WTC11 (cell line): Measurements from ENCODE around the gene LRRC66. TPM values are rescaled to one million over a fixed set of nuclear protein-coding genes. Genes with fewer than 3 reads are reported as not detected.
A peak's percentile ranks its signal among the peaks of the same experiment; 100 is the strongest.

Experiments used
- ATAC-seq: fragments of 200-7000 bp; cut with Tn5 transposase; 2 replicates; pipeline ENCODE4 v1.10.0; 2021; ENCODE audit warnings: mild to moderate bottlenecking, moderate library complexity
- CTCF ChIA-PET: fragments of 300-600 bp; sonication (Branson Sonifier 250); formaldehyde crosslinking; loops from one replicate; lab custom pipeline; 2021; ENCODE audit warnings: antibody characterized with exemption; lab: Charles Lee
- POLR2A ChIA-PET: fragments of 350-600 bp; sonication (Branson Sonifier 250); formaldehyde crosslinking; loops from one replicate; lab custom pipeline; 2021; ENCODE audit warnings: antibody characterized with exemption; lab: Charles Lee
- DNase-seq: peaks from one replicate; pipeline ENCODE4 v3.0.0; 2021; ENCODE audit warnings: low spot score
- H3K27ac Mint-ChIP-seq: 2 replicates; pipeline ENCODE4 v1.8.0; 2021; ENCODE audit warnings: mixed read lengths
- H3K27me3 Mint-ChIP-seq: 2 replicates; pipeline ENCODE4 v1.8.0; 2021; ENCODE audit warnings: low read depth, mild to moderate bottlenecking, moderate library complexity, mixed read lengths
- H3K36me3 Mint-ChIP-seq: 2 replicates; pipeline ENCODE4 v1.8.0; 2021; ENCODE audit warnings: mixed read lengths
- H3K4me1 Mint-ChIP-seq: 2 replicates; pipeline ENCODE4 v1.8.0; 2022; ENCODE audit warnings: mixed read lengths
- H3K4me3 Mint-ChIP-seq: 2 replicates; pipeline ENCODE4 v1.8.0; 2021; ENCODE audit warnings: mild to moderate bottlenecking, moderate library complexity, mixed read lengths
- H3K9me3 Mint-ChIP-seq: 2 replicates; pipeline ENCODE4 v1.8.0; 2021; ENCODE audit warnings: mixed read lengths
- CREB1 ChIP-seq: sonication (generic); formaldehyde crosslinking; IDR thresholded peaks from 2 replicates; pipeline ENCODE4 v1.8.0; 2023; ENCODE audit warnings: mild to moderate bottlenecking, missing genetic modification reagents
- E2F4 ChIP-seq: sonication (generic); formaldehyde crosslinking; IDR thresholded peaks from 2 replicates; pipeline ENCODE4 v1.8.1; 2022; ENCODE audit warnings: low read depth, mild to moderate bottlenecking, moderate library complexity, missing genetic modification reagents, borderline replicate concordance
- EMX1 ChIP-seq: fragments of 250-450 bp; sonication (Bioruptor Pico); IDR thresholded peaks from 2 replicates; pipeline ENCODE4 v1.8.0; 2021; ENCODE audit warnings: mild to moderate bottlenecking
- FOXJ3 ChIP-seq: sonication (generic); formaldehyde crosslinking; IDR thresholded peaks from 2 replicates; pipeline ENCODE4 v1.9.0; 2021; ENCODE audit warnings: missing genetic modification reagents, mild to moderate bottlenecking, borderline replicate concordance
- FOXK1 ChIP-seq: sonication (generic); formaldehyde crosslinking; IDR thresholded peaks from 2 replicates; pipeline ENCODE4 v1.8.0; 2022; ENCODE audit warnings: mild to moderate bottlenecking, moderate library complexity, missing genetic modification reagents
- FOXP1 ChIP-seq: sonication (generic); formaldehyde crosslinking; IDR thresholded peaks from 2 replicates; pipeline ENCODE4 v1.8.0; 2022; ENCODE audit warnings: missing genetic modification reagents, mild to moderate bottlenecking, moderate library complexity, borderline replicate concordance
- GRHL2 ChIP-seq: fragments of 250-450 bp; sonication (Bioruptor Pico); IDR thresholded peaks from 2 replicates; pipeline ENCODE4 v1.8.0; 2022; ENCODE audit warnings: mild to moderate bottlenecking, moderate library complexity; ENCODE audit not compliant: insufficient replicate concordance, severe bottlenecking
- GTF2I ChIP-seq: fragments of 250-450 bp; sonication (Bioruptor Pico); conservative IDR thresholded peaks from 2 replicates; pipeline ENCODE4 v1.4.0; 2021; ENCODE audit warnings: mild to moderate bottlenecking
- HMGXB4 ChIP-seq: sonication (generic); formaldehyde crosslinking; IDR thresholded peaks from 2 replicates; pipeline ENCODE4 v1.8.1; 2023; ENCODE audit warnings: mild to moderate bottlenecking, moderate library complexity, missing genetic modification reagents
- KAT7 ChIP-seq: sonication (generic); formaldehyde crosslinking; IDR thresholded peaks from 2 replicates; pipeline ENCODE4 v1.8.1; 2023; ENCODE audit warnings: missing genetic modification reagents, mild to moderate bottlenecking, borderline replicate concordance
- SOX15 ChIP-seq: fragments of 250-450 bp; sonication (Bioruptor Pico); IDR thresholded peaks from 2 replicates; pipeline ENCODE4 v1.9.0; 2021; ENCODE audit warnings: mild to moderate bottlenecking
- SP1 ChIP-seq: sonication (generic); formaldehyde crosslinking; conservative IDR thresholded peaks from 2 replicates; pipeline ENCODE4 v1.8.1; 2022; ENCODE audit warnings: missing genetic modification reagents
- TEAD4 ChIP-seq: sonication (generic); formaldehyde crosslinking; IDR thresholded peaks from 2 replicates; pipeline ENCODE4 v1.8.0; 2022; ENCODE audit warnings: mild to moderate bottlenecking, missing genetic modification reagents
- USF1 ChIP-seq: sonication (generic); formaldehyde crosslinking; IDR thresholded peaks from 2 replicates; pipeline ENCODE4 v1.8.0; 2022; ENCODE audit warnings: mild to moderate bottlenecking, missing genetic modification reagents
- ZBTB21 ChIP-seq: sonication (generic); formaldehyde crosslinking; IDR thresholded peaks from 2 replicates; pipeline ENCODE4 v1.8.1; 2023; ENCODE audit warnings: mild to moderate bottlenecking, missing genetic modification reagents, borderline replicate concordance
- ZNF138 ChIP-seq: sonication (generic); formaldehyde crosslinking; conservative IDR thresholded peaks from 2 replicates; pipeline ENCODE4 v1.8.1; 2022; ENCODE audit warnings: mild to moderate bottlenecking, moderate library complexity, missing genetic modification reagents
- ZNF232 ChIP-seq: sonication (generic); formaldehyde crosslinking; IDR thresholded peaks from 2 replicates; pipeline ENCODE4 v1.8.0; 2022; ENCODE audit warnings: mild to moderate bottlenecking, missing genetic modification reagents
- ZNF396 ChIP-seq: fragments of 250-450 bp; sonication (Bioruptor Pico); IDR thresholded peaks from 2 replicates; pipeline ENCODE4 v1.8.0; 2021; ENCODE audit warnings: mild to moderate bottlenecking, moderate library complexity, borderline replicate concordance
- ZNF423 ChIP-seq: fragments of 250-450 bp; sonication (Bioruptor Pico); IDR thresholded peaks from 2 replicates; pipeline ENCODE4 v2.1.2; 2022; ENCODE audit warnings: mild to moderate bottlenecking, moderate library complexity
- ZNF425 ChIP-seq: fragments of 250-450 bp; sonication (Bioruptor Pico); conservative IDR thresholded peaks from 2 replicates; pipeline ENCODE4 v1.9.0; 2021; ENCODE audit warnings: mild to moderate bottlenecking
- total RNA-seq: library from RNA; stranded (reverse); gene quantifications from 3 replicates; pipeline ENCODE4 v1.2.3, GENCODE V29; 2021
- TF ChIP-seq, protein P1 (sequence below): sonication (generic); formaldehyde crosslinking; IDR thresholded peaks from 2 replicates; pipeline ENCODE4 v1.8.1; 2023; ENCODE audit warnings: mild to moderate bottlenecking, missing genetic modification reagents, moderate library complexity
- TF ChIP-seq, protein P2 (sequence below): sonication (generic); formaldehyde crosslinking; IDR thresholded peaks from 2 replicates; pipeline ENCODE4 v1.8.1; 2022; ENCODE audit warnings: mild to moderate bottlenecking, moderate library complexity, missing genetic modification reagents

Gene LRRC66
- total RNA-seq, 1 experiment from 2014 or later, result not detected

- no peak for TF ChIP-seq ZNF425 (CRISPR knock-in tag)
- no peak for TF ChIP-seq FOXJ3 (CRISPR knock-in tag)
- TF ChIP-seq ZNF138 (CRISPR knock-in tag), result no peak
- TF ChIP-seq EMX1, result no peak
- no peak for TF ChIP-seq HMGXB4 (CRISPR knock-in tag)
Measured at GRCh38 chr4:52049266-52049665, 29.1 kb upstream of the LRRC66 start (continued).

GRCh38 chr4:52045028-52045427 is 24.9 kb upstream of the LRRC66 start:
- TF ChIP-seq TEAD4 (CRISPR knock-in tag) (no peak), GTF2I (no peak), SOX15 (CRISPR knock-in tag) (no peak)
- TF ChIP-seq, protein P1, sequence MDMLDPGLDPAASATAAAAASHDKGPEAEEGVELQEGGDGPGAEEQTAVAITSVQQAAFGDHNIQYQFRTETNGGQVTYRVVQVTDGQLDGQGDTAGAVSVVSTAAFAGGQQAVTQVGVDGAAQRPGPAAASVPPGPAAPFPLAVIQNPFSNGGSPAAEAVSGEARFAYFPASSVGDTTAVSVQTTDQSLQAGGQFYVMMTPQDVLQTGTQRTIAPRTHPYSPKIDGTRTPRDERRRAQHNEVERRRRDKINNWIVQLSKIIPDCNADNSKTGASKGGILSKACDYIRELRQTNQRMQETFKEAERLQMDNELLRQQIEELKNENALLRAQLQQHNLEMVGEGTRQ (CRISPR knock-in tag), result no peak
- TF ChIP-seq, all 79 proteins: peak for 0
- peaks cover 12% of the 10 kb centered on the region for H3K9me3 Mint-ChIP-seq
- DNase-seq (no peak), ATAC-seq (no peak)
- no peak overlapping the region for H3K4me3 Mint-ChIP-seq
- ChIA-PET POLR2A (no interaction called here), CTCF (no interaction called here)
- peaks cover 7% of the 10 kb centered on the region for H3K4me1 Mint-ChIP-seq
- H3K36me3 Mint-ChIP-seq, result peaks cover 12% of the 10 kb centered on the region
- H3K27me3 Mint-ChIP-seq, result peaks cover 28% of the 10 kb centered on the region
- no peak overlapping the region for H3K27ac Mint-ChIP-seq

DNA sequence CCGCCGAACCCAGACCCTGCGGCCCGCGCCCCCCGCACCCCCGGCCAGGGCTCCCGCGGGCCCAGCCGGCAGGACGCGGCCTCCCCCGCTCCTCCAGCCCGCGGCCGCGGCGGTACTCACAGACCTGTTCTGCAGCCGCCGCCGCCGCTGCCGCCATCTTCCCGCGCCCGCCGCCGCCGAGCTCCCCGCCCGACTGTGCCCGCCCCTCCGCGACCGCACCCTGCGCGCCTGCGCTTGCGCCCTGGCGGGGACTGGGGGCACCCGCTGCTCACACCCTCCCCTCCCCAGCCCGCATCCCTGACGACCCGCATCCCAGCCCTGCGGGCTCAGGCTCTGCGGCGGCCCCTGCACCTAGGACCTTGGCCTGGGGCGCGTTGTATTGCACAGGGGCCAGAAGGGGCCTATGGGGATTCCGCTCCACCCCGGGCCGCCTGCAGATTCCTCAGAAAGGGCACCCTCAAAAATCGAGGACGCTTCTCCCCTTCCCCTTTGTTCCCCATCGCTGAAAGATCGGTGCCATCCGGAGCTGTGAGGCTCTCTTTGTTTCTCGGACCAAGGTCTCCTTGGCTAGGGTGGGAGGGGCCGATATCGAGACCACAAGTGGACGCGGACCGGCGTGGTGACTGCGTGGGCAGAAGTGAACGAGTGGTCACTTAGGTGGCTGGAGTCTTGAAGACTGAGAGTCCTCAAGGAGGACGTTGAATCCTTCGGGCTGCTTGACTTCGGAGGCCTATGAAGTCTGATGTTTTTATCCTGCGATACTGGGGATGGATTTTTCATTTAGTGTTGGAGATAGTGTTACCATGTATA is 18.1 kb upstream of the LRRC66 start, which contains the start of gene SGCB:
Gene SGCB, minus strand, starts transcription at position 197 of the 810 bp plus-strand sequence. Its CDS starts 40 bp downstream, at position 157.
- Mint-ChIP-seq H3K36me3 (no peaks in the 10 kb centered on the region), H3K4me3 (peak within 1 kb of the TSS; percentile 81), H3K27me3 (peaks cover 36% of the 10 kb centered on the region), H3K9me3 (no peaks in the 10 kb centered on the region), H3K4me1 (peaks cover 26% of the 10 kb centered on the region), H3K27ac (peak within 1 kb of the TSS; percentile 37; the same call in 1 of the 2 replicates)
- DNase-seq (peak; percentile 74), ATAC-seq (peak; percentile 87)
- POLR2A ChIA-PET, result interaction anchor here (1.0 to 1.5 kb wide), 2 partner anchors 14 to 195 kb away, joined by 4 read pairs; partner anchors contain the start of gene DCUN1D4
- CTCF ChIA-PET, result interaction anchor here (0.8 to 1.4 kb wide), 3 partner anchors 10 to 153 kb away, joined by 3 to 4 read pairs (median 3); no protein-coding TSS in a partner anchor
- TF ChIP-seq HMGXB4 (CRISPR knock-in tag) (no peak), GRHL2 (CRISPR knock-in tag) (no peak), E2F4 (peak; percentile 63; the same call in 1 of the 2 replicates), CREB1 (CRISPR knock-in tag) (no peak), ZBTB21 (CRISPR knock-in tag) (peak; percentile 66; the same call in 1 of the 2 replicates), ZNF423 (CRISPR knock-in tag) (peak; percentile 19; the same call in 1 of the 2 replicates), USF1 (no peak), ZNF396 (CRISPR knock-in tag) (no peak), FOXK1 (CRISPR knock-in tag) (no peak), SP1 (CRISPR knock-in tag) (peak; percentile 29; the same call in 1 of the 2 replicates), FOXP1 (CRISPR knock-in tag) (peak; percentile 46; the same call in 1 of the 2 replicates), KAT7 (CRISPR knock-in tag) (no peak), ZNF232 (CRISPR knock-in tag) (no peak)
- TF ChIP-seq, protein P2, sequence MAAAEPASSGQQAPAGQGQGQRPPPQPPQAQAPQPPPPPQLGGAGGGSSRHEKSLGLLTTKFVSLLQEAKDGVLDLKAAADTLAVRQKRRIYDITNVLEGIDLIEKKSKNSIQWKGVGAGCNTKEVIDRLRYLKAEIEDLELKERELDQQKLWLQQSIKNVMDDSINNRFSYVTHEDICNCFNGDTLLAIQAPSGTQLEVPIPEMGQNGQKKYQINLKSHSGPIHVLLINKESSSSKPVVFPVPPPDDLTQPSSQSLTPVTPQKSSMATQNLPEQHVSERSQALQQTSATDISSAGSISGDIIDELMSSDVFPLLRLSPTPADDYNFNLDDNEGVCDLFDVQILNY (CRISPR knock-in tag), result peak; percentile 68
